OCI-LY3 (cell line): ENCODE measurements around the gene RABGAP1.

Experiments
- H2AFZ ChIP-seq: fragments of 200-600, 300-600 bp; shearing (Covaris generic); 2 replicates; pipeline ENCODE4 v1.6.0; 2014; ENCODE audit warnings: antibody characterized with exemption, low read depth, low read length
- H3K27ac ChIP-seq: fragments of 200-600, 300-600 bp; sonication (generic); 2 replicates; pipeline ENCODE4 v1.5.1; 2014; ENCODE audit warnings: mild to moderate bottlenecking, low read length, moderate library complexity, mixed read lengths
- H3K27me3 ChIP-seq: fragments of 200-600, 300-600 bp; sonication (generic); 2 replicates; pipeline ENCODE4 v1.6.1; 2014; ENCODE audit warnings: low read depth, low read length, mixed read lengths
- H3K36me3 ChIP-seq: fragments of 200-600, 300-600 bp; sonication (generic); replicated peaks from 2 replicates; pipeline ENCODE3; 2014; ENCODE audit warnings: low read depth, low read length, mixed read lengths
- H3K4me1 ChIP-seq: fragments of 300-600, 200-600 bp; sonication (generic); 2 replicates; pipeline ENCODE4 v1.6.1; 2014; ENCODE audit warnings: low read length, mixed read lengths
- H3K4me2 ChIP-seq: fragments of 200-600, 300-600 bp; sonication (generic); 2 replicates; pipeline ENCODE4 v1.6.1; 2014; ENCODE audit warnings: low read length, mixed read lengths
- H3K4me3 ChIP-seq: fragments of 300-600, 200-600 bp; sonication (generic); 2 replicates; pipeline ENCODE4 v1.5.1; 2014; ENCODE audit warnings: antibody characterized with exemption, mild to moderate bottlenecking, low read length, moderate library complexity
- H3K79me2 ChIP-seq: fragments of 300-600, 200-600 bp; shearing (Covaris generic); 2 replicates; pipeline ENCODE4 v1.6.1; 2014; ENCODE audit warnings: mild to moderate bottlenecking, low read length, mixed read lengths
- H3K9ac ChIP-seq: fragments of 300-600, 200-600 bp; shearing (Covaris generic); 2 replicates; pipeline ENCODE4 v1.6.0; 2014; ENCODE audit warnings: mild to moderate bottlenecking, low read length, moderate library complexity
- H3K9me3 ChIP-seq: fragments of 200-600, 300-600 bp; shearing (Covaris generic); 2 replicates; pipeline ENCODE4 v1.6.1; 2014; ENCODE audit warnings: low read length, mixed read lengths; ENCODE audit not compliant: insufficient read depth
- H4K20me1 ChIP-seq: fragments of 200-600, 300-600 bp; sonication (generic); 2 replicates; pipeline ENCODE4 v1.6.1; 2016; ENCODE audit warnings: low read length, mixed read lengths; ENCODE audit not compliant: insufficient read depth
- EZH2phosphoT487 ChIP-seq: fragments of 200-600 bp; shearing (Covaris generic); IDR thresholded peaks from 2 replicates; pipeline ENCODE4 v1.6.1; 2018; ENCODE audit warnings: antibody characterized with exemption, mixed run types, low read depth
- TF ChIP-seq, protein P1 (sequence below): fragments of 200-600, 300-600 bp; sonication (generic); IDR thresholded peaks from 2 replicates; pipeline ENCODE4 v1.5.1; 2014; ENCODE audit warnings: antibody characterized with exemption, low read length, low read depth

The RABGAP1 gene

DNA sequence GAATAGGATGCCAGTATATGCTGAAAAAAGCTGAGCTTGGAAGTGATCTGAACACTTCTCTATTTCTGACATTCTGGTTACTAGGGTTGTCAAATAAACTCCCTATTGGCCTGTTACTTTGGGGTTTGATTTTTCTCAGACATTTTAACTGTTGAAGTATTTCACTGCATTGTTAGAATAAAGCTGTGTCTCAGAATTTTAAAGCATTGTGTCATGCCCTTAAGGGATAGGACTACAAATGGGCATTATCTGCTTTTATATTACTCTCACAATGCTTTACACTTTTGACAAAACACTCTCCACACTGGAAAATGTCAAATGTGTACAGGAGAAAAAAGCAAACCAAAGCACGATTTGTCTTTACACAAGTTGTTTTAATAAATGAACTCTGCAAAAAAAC lies 75.8 kb downstream of the RABGAP1 start:
- no peaks in the 10 kb centered on the region for H4K20me1 ChIP-seq
- H3K4me3 ChIP-seq = no peak overlapping the region
- no peak overlapping the region for H3K4me2 ChIP-seq
- H3K27ac ChIP-seq = no peak overlapping the region
- H3K27me3 ChIP-seq = no peaks in the 10 kb centered on the region
- TF ChIP-seq, protein P1, sequence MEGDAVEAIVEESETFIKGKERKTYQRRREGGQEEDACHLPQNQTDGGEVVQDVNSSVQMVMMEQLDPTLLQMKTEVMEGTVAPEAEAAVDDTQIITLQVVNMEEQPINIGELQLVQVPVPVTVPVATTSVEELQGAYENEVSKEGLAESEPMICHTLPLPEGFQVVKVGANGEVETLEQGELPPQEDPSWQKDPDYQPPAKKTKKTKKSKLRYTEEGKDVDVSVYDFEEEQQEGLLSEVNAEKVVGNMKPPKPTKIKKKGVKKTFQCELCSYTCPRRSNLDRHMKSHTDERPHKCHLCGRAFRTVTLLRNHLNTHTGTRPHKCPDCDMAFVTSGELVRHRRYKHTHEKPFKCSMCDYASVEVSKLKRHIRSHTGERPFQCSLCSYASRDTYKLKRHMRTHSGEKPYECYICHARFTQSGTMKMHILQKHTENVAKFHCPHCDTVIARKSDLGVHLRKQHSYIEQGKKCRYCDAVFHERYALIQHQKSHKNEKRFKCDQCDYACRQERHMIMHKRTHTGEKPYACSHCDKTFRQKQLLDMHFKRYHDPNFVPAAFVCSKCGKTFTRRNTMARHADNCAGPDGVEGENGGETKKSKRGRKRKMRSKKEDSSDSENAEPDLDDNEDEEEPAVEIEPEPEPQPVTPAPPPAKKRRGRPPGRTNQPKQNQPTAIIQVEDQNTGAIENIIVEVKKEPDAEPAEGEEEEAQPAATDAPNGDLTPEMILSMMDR = no peak
- no peak for TF ChIP-seq EZH2phosphoT487
- no peaks in the 10 kb centered on the region for H3K9me3 ChIP-seq
- no peak overlapping the region for H3K9ac ChIP-seq
- no peaks in the 10 kb centered on the region for H3K4me1 ChIP-seq
- peaks cover 44% of the 10 kb centered on the region for H3K36me3 ChIP-seq
- H3K79me2 ChIP-seq = no peaks in the 10 kb centered on the region
- no peak overlapping the region for H2AFZ ChIP-seq

DNA sequence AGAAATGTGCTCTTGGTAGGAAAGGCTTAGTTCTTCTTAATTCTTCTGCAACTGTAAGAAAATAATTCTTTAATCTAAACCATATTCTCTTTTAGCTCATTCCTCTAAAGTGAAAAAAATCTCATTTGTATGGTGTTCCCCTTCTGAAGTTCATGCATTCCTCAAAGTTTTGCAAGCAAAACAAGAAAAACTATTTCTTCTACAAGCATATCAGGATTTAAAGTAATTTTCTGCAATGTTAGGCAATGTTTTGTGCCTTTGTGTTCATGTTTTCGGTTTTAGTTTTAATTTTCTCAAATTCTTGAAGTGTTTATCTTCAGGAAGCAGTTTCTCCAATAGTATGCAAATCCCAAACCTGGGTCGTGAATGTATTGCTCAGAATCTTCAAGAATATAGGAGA lies 80.0 kb downstream of the RABGAP1 start:
- no peaks in the 10 kb centered on the region for H4K20me1 ChIP-seq

DNA sequence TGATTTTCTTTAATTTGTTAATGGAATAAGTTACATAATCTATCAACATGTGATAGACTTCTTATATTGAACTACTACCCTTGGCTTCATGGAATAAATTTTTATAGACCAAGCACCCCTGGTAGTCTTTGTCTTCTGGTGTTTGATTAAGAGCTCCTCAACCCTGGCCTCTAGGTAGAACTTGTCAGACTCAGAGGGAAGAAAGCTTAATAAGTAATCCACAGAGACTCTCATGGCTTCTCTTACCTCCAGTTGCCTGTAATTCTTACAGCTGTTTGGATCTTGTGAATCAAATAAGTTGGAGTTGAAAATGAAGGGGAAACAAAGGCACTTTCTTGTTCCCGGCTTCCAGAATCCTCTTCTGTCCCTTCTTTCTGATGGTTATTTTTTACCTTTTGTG lies 85.6 kb downstream of the RABGAP1 start:
- Histone ChIP-seq H3K79me2 (no peaks in the 10 kb centered on the region), H3K4me2 (no peak overlapping the region), H3K27me3 (no peaks in the 10 kb centered on the region), H3K4me3 (no peak overlapping the region), H4K20me1 (peaks cover 4% of the 10 kb centered on the region), H3K36me3 (peaks cover 8% of the 10 kb centered on the region), H3K9ac (no peak overlapping the region), H3K27ac (no peak overlapping the region), H3K9me3 (no peaks in the 10 kb centered on the region), H2AFZ (no peak overlapping the region), H3K4me1 (peaks cover 9% of the 10 kb centered on the region)
- TF ChIP-seq, protein P1 = no peak
- no peak for TF ChIP-seq EZH2phosphoT487

More for the DNA sequence above, 80.0 kb downstream of the RABGAP1 start:
- TF ChIP-seq EZH2phosphoT487 = no peak
- TF ChIP-seq, protein P1 = no peak
- Histone ChIP-seq H3K27me3 (no peaks in the 10 kb centered on the region), H3K27ac (no peak overlapping the region), H3K9me3 (no peaks in the 10 kb centered on the region), H2AFZ (no peak overlapping the region), H3K4me1 (no peaks in the 10 kb centered on the region), H3K9ac (no peak overlapping the region), H3K4me2 (no peak overlapping the region), H3K79me2 (no peaks in the 10 kb centered on the region), H3K4me3 (no peak overlapping the region), H3K36me3 (peaks cover 18% of the 10 kb centered on the region)

DNA sequence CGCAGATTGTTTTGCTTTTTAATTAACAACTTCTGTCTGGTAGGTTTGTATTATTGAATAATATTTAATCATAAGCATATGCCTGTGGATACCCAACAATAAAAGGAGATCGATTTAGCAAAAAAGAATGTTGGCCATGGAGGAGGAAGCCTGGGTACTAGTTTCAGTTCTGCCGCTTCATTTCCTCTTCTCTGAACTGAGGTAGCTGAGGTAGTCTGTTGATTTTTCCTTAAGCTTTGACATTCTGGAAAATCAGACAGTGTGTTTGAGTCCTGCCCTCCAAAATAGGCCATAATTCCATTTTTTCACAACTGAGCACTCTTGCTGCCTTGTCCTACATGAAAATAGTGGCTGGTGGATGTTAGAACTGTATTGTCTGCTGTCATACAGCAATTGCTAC lies 86.7 kb downstream of the RABGAP1 start:
- H2AFZ ChIP-seq = no peak overlapping the region
- H3K4me1 ChIP-seq = peaks cover 9% of the 10 kb centered on the region
- H3K9ac ChIP-seq = no peak overlapping the region

More for the DNA sequence above, 86.7 kb downstream of the RABGAP1 start:
- Histone ChIP-seq H3K79me2 (no peaks in the 10 kb centered on the region), H4K20me1 (peaks cover 4% of the 10 kb centered on the region), H3K27ac (no peak overlapping the region; the same call in 1 of the 2 replicates), H3K36me3 (peaks cover 2% of the 10 kb centered on the region), H3K9me3 (no peaks in the 10 kb centered on the region), H3K4me3 (no peak overlapping the region), H3K4me2 (peak overlapping the region; percentile 33), H3K27me3 (no peaks in the 10 kb centered on the region)
- TF ChIP-seq EZH2phosphoT487 = no peak
- TF ChIP-seq, protein P1 = no peak
